DMS153 (cell line): Measurements from ENCODE around the gene TSEN2.
"Not testable (repeated sequence)": the region's sequence is repeated elsewhere in the genome, so short reads cannot be mapped to it uniquely, and the experiment has no call there.

Source experiments
- DNase-seq: peaks from one replicate; lab custom pipeline; 2025; lab: John Stamatoyannopoulos, UW

Gene TSEN2

GRCh38 chr3:12472000-12472610, 12.2 kb upstream of the TSEN2 start:
- DNase-seq = no peak

GRCh38 chr3:12472796-12473195, 11.5 kb upstream of the TSEN2 start:
- no peak for DNase-seq

DNA sequence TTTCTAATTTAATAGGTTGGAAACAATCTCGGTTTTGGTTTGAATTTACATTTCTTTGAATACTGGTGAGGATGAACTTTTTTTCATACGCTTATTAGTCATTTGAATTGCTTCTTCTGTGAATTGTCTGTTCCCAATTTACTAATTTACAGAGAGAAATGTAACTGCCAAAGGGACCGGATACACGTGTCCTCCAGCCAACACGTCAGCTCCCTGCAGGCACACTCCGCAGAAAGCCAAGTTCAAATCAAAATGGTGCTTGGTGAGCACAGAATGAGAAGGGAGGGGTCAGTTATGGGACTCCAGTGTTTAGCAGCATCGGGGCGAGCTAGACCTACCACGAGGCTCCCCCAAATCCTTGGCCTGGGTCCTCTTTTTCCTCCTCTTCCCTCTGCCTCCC, 10.8 kb upstream of the TSEN2 start:
- DNase-seq = no peak

- no peak for DNase-seq
Observed at GRCh38 chr3:12476238-12476897, 7.9 kb upstream of the TSEN2 start.

DNA sequence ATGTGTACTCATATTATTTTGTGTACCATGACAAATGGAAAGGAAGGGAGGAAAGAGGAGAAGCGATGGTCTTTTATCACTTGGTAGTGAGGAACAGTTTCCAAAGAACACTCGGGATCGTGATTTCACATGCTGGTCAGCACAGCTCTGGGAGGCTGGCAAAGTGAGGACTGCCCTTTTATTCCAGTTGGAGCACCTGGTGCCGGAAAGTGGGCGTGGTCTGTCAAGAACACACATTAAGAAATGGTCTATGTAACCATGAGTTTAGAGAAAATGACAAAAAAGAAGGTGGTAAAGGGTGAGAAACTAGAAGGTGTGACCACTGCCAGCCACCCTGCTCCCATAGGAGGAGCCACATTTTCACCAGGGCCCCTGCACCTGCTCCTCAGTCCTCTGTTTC, 7.0 kb upstream of the TSEN2 start:
- no peak for DNase-seq

- DNase-seq = no peak
Observed at GRCh38 chr3:12478326-12478725, 6.0 kb upstream of the TSEN2 start.

- DNase-seq = not testable (repeated sequence)
Observed at GRCh38 chr3:12479198-12479597, 5.1 kb upstream of the TSEN2 start.

GRCh38 chr3:12479919-12480427, 4.3 kb upstream of the TSEN2 start:
- DNase-seq = no peak

GRCh38 chr3:12483410-12483809, 870 bp upstream of the TSEN2 start:
- no peak for DNase-seq

GRCh38 chr3:12483872-12484197, 445 bp upstream of the TSEN2 start:
- DNase-seq = no peak

DNA sequence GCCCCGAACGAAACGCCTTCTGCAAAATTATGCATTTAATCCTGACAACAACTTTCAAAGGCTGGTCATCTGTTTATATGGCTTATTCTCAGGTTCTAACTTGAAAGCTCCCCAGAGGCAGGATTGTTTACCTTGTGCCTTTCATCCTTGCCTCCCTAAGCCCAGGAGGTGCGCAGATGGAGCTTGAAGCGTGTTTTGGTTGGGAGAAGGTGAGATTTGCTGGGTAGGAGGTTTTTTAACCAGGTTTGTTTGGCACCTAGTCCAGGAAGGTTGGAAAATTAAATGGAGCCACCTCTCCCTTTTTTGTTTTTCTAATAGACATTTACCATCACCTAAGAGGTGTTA, 675 bp downstream of the TSEN2 start:
- no peak for DNase-seq

DNA sequence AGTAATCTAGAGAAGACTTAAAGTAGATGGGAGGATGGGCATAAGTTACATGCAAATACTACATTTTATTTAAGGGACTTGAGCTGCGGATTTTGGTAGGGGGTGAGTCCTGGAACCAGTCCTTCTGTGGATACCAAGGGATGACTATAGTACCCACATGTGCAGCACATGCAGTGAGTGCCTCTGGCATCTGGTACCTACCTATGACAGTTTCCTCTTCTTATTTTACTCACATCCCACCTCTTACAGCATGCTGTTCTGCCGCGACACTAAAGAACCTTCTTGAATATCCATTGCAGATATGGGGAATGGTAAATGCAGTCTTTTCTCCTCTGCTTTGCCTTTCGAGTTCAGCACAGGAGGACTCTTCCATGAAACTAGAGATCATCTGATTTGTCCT, 1.7 kb downstream of the TSEN2 start:
- no peak for DNase-seq

DNA sequence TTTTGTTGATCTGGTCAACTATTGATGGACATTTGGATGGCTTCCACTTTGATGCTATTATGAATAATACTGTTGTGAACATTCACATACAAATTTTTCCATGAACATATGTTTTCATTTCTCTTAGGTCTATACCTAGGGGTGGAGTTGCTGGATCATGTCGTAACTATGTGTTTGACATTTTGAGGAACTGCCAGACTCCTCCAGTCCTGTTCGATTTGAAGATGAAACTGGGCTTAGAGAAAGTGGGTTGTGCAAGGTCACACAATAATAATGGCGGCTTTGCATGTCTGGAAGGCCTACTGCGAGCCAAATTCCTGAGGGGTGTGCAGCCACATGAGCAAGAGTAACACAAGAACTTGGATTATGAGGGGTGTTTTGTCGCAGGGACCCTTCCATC, 2.6 kb downstream of the TSEN2 start:
- DNase-seq = no peak

DNA sequence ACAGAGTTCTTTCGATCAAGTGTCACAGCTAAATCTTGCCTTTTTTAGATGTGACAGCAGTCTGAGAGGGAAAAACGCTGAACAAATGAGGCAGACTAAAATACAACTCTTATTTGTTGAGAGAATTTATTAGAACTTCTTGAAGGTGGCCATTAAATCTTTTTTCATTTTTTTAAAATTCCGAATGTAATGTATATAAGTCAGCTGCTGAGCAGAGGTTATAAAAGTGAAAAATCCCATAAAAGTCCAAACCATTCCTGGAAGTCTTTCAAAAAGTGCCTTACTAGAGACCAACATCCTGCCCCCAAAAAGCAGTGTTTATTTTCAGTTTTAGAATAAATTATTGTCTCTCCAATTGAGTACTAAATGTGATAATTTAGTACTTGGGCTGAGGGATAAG, 3.1 kb downstream of the TSEN2 start:
- DNase-seq = no peak

DNA sequence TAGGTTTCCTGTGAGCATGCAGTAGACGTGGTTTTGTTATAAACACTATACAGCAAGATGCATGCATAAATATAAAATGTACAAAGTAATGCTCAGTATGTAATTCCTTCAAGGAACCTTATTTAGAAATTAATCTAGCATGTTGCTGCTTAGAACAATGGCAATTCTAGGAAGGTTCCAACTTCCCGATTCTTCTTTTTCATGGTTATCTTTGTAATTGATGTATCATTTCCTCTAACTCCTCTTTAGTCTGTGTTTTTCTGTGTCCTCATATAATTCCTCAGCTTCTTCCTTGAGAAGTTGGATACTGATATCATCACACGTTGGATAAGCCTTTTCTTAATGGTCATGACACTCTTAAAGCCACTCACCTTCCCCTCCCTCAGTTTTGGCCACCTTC, 3.5 kb downstream of the TSEN2 start:
- no peak for DNase-seq

GRCh38 chr3:12489368-12489767, 5.1 kb downstream of the TSEN2 start:
- no peak for DNase-seq

GRCh38 chr3:12489832-12490231, 5.6 kb downstream of the TSEN2 start:
- DNase-seq = no peak

- no peak for DNase-seq
Observed at GRCh38 chr3:12490547-12490946, 6.3 kb downstream of the TSEN2 start.

- no peak for DNase-seq
Observed at GRCh38 chr3:12495749-12496452, 11.6 kb downstream of the TSEN2 start.

DNA sequence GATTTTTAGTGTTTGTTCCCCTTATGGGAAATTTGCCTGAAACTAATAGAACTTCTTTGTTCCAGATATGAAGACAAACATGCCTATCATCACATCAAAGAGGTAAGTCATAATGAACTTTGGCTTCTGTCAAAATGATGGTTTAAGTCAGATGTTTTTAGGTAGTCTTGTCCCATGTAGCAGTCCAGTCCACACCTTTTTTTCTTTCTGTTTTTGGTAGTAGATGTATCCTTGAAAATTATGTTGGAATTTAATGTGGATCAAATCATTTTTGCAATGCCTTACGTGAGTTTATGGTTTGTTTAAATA, 12.1 kb downstream of the TSEN2 start:
- DNase-seq = no peak

DNA sequence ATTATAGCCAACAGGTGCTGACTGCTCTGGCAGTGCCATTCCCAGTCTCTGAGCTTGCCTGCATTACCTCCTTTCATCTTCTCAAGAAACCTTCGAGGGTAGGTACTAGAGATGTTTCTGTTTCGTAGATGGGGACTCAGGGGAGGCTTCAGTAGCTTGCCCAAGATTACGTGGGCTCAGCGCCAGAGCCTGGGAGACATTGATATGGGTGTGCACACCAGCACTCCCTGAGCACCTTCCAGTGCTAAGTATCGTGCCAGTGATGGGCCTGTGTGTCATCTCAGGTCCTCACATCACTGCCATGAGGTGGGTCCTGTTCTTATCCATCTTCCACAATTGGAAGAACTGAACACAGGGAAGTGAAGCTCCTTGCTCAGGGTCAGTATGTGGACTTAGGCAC, 15.2 kb downstream of the TSEN2 start:
- no peak for DNase-seq

DNA sequence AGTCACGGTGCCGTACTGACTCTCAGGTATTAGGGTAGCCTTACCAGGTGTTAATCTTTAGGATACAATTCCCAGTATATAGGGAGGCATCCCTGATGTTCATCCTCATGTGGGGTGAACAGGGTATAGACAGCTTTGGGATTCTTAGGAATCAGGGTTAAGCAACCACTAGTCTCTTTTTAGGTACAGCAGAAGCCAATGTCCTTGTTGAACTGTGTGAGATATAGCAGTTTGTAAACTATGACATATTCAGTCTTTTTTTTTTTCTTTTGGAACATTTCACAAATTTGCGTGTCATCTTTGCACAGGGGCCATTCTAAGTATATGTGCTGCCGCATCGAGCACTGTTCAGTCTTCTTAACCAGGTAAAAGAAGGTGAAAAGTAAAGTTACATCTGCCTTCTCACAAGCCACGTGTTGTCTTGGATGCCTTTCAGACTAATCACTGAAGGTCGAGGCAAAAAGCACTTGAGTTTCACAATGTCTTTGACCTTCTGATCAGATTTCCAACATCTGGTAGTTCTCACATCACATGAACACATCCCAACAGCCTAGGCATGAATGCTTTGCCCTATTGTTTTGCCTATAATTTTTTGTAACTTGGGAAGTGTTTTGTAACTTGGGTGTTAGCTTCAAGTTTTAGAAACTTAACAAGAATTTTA, 17.2 kb downstream of the TSEN2 start:
- no peak for DNase-seq
